ENCODE results near the gene BCOR. TPM values are rescaled to one million over a fixed set of nuclear protein-coding genes. Genes with fewer than 3 reads are reported as not detected.

BCOR gene
- total and polyA plus RNA-seq, 4 donors: 5.6 to 23.0 (median 11.0) TPM

DNA sequence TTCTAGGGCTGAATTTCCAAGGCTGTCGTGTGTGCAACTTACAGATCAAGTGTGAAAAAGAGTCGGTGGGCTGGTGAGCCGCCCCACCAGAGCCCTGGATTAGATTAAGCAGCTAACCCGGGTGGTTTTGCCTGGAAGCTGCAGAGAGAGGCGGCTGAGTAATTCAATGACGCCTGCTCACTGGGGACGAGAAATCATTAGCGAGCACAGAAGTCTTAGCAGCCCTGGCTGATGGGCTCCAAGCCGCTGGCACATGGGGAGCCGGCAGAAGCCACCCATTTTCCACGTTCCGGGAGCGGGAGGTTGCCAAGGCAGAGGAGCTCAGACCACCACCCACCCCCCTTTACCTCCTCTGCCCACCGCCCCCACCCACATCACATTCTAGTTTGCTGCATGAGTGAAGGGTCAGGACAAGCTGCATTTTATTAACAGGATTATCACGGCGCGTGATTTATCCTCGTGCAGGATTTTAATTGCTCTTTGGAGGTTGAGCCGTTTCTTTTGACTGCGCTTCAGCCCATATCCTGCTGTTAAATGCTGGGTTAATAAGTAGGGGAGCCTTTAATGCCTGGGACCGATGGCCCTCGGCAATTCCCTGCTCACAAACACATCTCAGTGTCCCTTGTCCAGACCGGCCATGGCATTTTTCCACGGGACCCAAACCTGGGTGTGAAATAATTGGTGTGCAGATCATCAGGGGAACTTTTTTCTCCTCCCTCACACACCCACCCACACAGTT lies 19.1 kb downstream of the BCOR start:
- Histone ChIP-seq H3K9me3 (ENCODE audit: control insufficient read depth in 4 of 4, low read length in 3 of 4) (no peaks in the 10 kb centered on the region), H3K9ac (ENCODE audit: low read depth in 1 of 2, low read length in 2 of 2) (no peak overlapping the region), H3K4me3 (ENCODE audit: low read depth in 1 of 3, low read length in 3 of 3) (no peak overlapping the region), H3K27me3 (ENCODE audit: control insufficient read depth in 4 of 4, insufficient read depth in 4 of 4, low read length in 3 of 4) (no peaks in the 10 kb centered on the region), H3K27ac (ENCODE audit: low read depth in 1 of 2, low read length in 2 of 2) (no peak overlapping the region), H3K4me1 (ENCODE audit: control insufficient read depth in 4 of 4, insufficient read depth in 4 of 4, low read length in 3 of 4) (peaks cover 16 to 35% (median 24%) of the 10 kb centered on the region in 4 donors), H3K36me3 (ENCODE audit: control insufficient read depth in 4 of 4, insufficient read depth in 3 of 4, low read depth in 1 of 4, low read length in 3 of 4) (peaks cover 4 to 17% (median 6%) of the 10 kb centered on the region in 4 donors)
- 90% methylated on average over 24 of the region's 24 CpGs for WGBS
- no peak for DNase-seq (ENCODE audit: low spot score)
- TF ChIP-seq, protein P1, sequence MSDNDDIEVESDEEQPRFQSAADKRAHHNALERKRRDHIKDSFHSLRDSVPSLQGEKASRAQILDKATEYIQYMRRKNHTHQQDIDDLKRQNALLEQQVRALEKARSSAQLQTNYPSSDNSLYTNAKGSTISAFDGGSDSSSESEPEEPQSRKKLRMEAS (IDR thresholded peaks at IDR 0.05): no peak
- TF ChIP-seq FOXA2 (IDR thresholded peaks at IDR 0.05): no peak
- TF ChIP-seq EGR1 (IDR thresholded peaks at IDR 0.05; ENCODE audit: low read depth in 2 of 2): no peak
- no peak for TF ChIP-seq NR2F2 (IDR thresholded peaks at IDR 0.05)
- no peak for TF ChIP-seq RXRA (IDR thresholded peaks at IDR 0.05)
- TF ChIP-seq GABPA (IDR thresholded peaks at IDR 0.05 in 1 of 2, conservative IDR thresholded peaks at IDR 0.05 in 1 of 2): no peak
- no peak for TF ChIP-seq HNF4A (conservative IDR thresholded peaks at IDR 0.05)
- TF ChIP-seq RAD21 (IDR thresholded peaks at IDR 0.05): no peak
- TF ChIP-seq, protein P2, sequence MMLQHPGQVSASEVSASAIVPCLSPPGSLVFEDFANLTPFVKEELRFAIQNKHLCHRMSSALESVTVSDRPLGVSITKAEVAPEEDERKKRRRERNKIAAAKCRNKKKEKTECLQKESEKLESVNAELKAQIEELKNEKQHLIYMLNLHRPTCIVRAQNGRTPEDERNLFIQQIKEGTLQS (IDR thresholded peaks at IDR 0.05): no peak
- TF ChIP-seq, protein P3, sequence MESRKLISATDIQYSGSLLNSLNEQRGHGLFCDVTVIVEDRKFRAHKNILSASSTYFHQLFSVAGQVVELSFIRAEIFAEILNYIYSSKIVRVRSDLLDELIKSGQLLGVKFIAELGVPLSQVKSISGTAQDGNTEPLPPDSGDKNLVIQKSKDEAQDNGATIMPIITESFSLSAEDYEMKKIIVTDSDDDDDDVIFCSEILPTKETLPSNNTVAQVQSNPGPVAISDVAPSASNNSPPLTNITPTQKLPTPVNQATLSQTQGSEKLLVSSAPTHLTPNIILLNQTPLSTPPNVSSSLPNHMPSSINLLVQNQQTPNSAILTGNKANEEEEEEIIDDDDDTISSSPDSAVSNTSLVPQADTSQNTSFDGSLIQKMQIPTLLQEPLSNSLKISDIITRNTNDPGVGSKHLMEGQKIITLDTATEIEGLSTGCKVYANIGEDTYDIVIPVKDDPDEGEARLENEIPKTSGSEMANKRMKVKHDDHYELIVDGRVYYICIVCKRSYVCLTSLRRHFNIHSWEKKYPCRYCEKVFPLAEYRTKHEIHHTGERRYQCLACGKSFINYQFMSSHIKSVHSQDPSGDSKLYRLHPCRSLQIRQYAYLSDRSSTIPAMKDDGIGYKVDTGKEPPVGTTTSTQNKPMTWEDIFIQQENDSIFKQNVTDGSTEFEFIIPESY (IDR thresholded peaks at IDR 0.05): no peak
- no peak for TF ChIP-seq TAF1 (conservative IDR thresholded peaks at IDR 0.05)
- TF ChIP-seq, protein P4, sequence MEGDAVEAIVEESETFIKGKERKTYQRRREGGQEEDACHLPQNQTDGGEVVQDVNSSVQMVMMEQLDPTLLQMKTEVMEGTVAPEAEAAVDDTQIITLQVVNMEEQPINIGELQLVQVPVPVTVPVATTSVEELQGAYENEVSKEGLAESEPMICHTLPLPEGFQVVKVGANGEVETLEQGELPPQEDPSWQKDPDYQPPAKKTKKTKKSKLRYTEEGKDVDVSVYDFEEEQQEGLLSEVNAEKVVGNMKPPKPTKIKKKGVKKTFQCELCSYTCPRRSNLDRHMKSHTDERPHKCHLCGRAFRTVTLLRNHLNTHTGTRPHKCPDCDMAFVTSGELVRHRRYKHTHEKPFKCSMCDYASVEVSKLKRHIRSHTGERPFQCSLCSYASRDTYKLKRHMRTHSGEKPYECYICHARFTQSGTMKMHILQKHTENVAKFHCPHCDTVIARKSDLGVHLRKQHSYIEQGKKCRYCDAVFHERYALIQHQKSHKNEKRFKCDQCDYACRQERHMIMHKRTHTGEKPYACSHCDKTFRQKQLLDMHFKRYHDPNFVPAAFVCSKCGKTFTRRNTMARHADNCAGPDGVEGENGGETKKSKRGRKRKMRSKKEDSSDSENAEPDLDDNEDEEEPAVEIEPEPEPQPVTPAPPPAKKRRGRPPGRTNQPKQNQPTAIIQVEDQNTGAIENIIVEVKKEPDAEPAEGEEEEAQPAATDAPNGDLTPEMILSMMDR (IDR thresholded peaks at IDR 0.05; ENCODE audit: low read depth, low read length, missing input control): no peak
- no peak for TF ChIP-seq SP1 (IDR thresholded peaks at IDR 0.05)
- TF ChIP-seq HNF4G (IDR thresholded peaks at IDR 0.05): no peak
- no peak for TF ChIP-seq JUND (IDR thresholded peaks at IDR 0.05)
- TF ChIP-seq, protein P5, sequence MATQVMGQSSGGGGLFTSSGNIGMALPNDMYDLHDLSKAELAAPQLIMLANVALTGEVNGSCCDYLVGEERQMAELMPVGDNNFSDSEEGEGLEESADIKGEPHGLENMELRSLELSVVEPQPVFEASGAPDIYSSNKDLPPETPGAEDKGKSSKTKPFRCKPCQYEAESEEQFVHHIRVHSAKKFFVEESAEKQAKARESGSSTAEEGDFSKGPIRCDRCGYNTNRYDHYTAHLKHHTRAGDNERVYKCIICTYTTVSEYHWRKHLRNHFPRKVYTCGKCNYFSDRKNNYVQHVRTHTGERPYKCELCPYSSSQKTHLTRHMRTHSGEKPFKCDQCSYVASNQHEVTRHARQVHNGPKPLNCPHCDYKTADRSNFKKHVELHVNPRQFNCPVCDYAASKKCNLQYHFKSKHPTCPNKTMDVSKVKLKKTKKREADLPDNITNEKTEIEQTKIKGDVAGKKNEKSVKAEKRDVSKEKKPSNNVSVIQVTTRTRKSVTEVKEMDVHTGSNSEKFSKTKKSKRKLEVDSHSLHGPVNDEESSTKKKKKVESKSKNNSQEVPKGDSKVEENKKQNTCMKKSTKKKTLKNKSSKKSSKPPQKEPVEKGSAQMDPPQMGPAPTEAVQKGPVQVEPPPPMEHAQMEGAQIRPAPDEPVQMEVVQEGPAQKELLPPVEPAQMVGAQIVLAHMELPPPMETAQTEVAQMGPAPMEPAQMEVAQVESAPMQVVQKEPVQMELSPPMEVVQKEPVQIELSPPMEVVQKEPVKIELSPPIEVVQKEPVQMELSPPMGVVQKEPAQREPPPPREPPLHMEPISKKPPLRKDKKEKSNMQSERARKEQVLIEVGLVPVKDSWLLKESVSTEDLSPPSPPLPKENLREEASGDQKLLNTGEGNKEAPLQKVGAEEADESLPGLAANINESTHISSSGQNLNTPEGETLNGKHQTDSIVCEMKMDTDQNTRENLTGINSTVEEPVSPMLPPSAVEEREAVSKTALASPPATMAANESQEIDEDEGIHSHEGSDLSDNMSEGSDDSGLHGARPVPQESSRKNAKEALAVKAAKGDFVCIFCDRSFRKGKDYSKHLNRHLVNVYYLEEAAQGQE (IDR thresholded peaks at IDR 0.05): no peak
- no peak for TF ChIP-seq FOXA1 (IDR thresholded peaks at IDR 0.05)
- no peak for TF ChIP-seq YY1 (IDR thresholded peaks at IDR 0.05)
